Right cardiac atrium (tissue), 5 donors: ENCODE data around the gene STK32A. TPM values are rescaled to one million over a fixed set of nuclear protein-coding genes. Genes with fewer than 3 reads are reported as not detected.

Experiments
- ATAC-seq, 2 donors: fragments of 200-7000 bp; cut with Tn5 transposase; one replicate each; pipeline versions ENCODE4 v1.8.0 to v1.9.1; 2020; ENCODE audit warnings: moderate library complexity in 2 of 2, mild to moderate bottlenecking in 1 of 2
- DNase-seq, 3 donors: peaks; one replicate each; pipeline ENCODE4 v3.0.0-alpha.2; 2020
- H3K27ac ChIP-seq: one replicate; pipeline ENCODE4 v1.5.1; 2013; ENCODE audit warnings: mild to moderate bottlenecking, low read length, control low read depth, moderate library complexity
- H3K27me3 ChIP-seq: one replicate; pipeline ENCODE4 v1.6.1; 2013; ENCODE audit not compliant: control insufficient read depth, insufficient read depth
- H3K4me1 ChIP-seq: one replicate; pipeline ENCODE4 v1.6.1; 2013; ENCODE audit warnings: low read length; ENCODE audit not compliant: control insufficient read depth, insufficient read depth
- H3K4me3 ChIP-seq: one replicate; pipeline ENCODE4 v1.5.1; 2013; ENCODE audit warnings: low read length, control low read depth
- H3K9me3 ChIP-seq: one replicate; pipeline ENCODE4 v1.6.1; 2013; ENCODE audit warnings: low read length; ENCODE audit not compliant: control insufficient read depth
- WGBS: extraction: QIAGEN DNeasy Blood & Tissue Kit; methylation state at CpG from one replicate; pipeline ENCODE4 v1.1.7; 2013; 5-methylcytosine and 5-hydroxymethylcytosine counted together
- intact Hi-C, 4 donors: fragments of 100-400 bp; cut with DNase I; formaldehyde crosslinking; loops; one replicate each; pipeline versions ENCODE4 v1.11.0 to v1.14.0; 2022 to 2023
- long read RNA-seq, 4 donors: library from polyadenylated mRNA; unstranded; transcript quantifications; one replicate each; pipeline ENCODE4 v2.0.0, GENCODE V29; 2020 to 2021
- polyA plus RNA-seq: library from polyadenylated mRNA; stranded (reverse); fragments of 200-250 nt; gene quantifications from one replicate; pipeline ENCODE4 v1.2.3, GENCODE V29; 2013
- total RNA-seq, 4 donors: library from RNA; stranded (reverse); fragmentation: NEBNext Ultra II Directional; extraction: Animal tissue kit (Norgen Biotek cat#: 25700); gene quantifications; one replicate each; pipeline ENCODE4 v1.2.1, GENCODE V29; 2021
- donor health status: healthy with polysubstance abuse.
- donor health status: DM: no; HTN: yes; CAD: no.
- donor health status: DM: no; HTN: no; CAD: no.
- donor health status: DM: no; HTN: yes; CAD: no; lungs with severe emphysema.
- donor health status: DM: yes; HTN: yes; CAD: no.

STK32A gene
- 1 to 10 TPM; 1.9 to 2.9 (median 2.4) TPM for total RNA-seq
- 0.81 TPM for polyA plus RNA-seq
- long read RNA-seq, donor 1, partial matches to known transcripts = 0 of 2 reads
- long read RNA-seq, donor 1, other reads (novel, unspliced or antisense) = 1 of 2 reads
- long read RNA-seq, donor 2, full-length matches to known transcripts = 1 of 2 reads
- long read RNA-seq, donor 2, partial matches to known transcripts = 0 of 2 reads
- long read RNA-seq, donor 2, other reads (novel, unspliced or antisense) = 1 of 2 reads
- long read RNA-seq, donor 3, partial matches to known transcripts = 0 of 2 reads
- long read RNA-seq, donor 3, other reads (novel, unspliced or antisense) = 2 of 2 reads
- long read RNA-seq, donor 4 = 0 reads

DNA sequence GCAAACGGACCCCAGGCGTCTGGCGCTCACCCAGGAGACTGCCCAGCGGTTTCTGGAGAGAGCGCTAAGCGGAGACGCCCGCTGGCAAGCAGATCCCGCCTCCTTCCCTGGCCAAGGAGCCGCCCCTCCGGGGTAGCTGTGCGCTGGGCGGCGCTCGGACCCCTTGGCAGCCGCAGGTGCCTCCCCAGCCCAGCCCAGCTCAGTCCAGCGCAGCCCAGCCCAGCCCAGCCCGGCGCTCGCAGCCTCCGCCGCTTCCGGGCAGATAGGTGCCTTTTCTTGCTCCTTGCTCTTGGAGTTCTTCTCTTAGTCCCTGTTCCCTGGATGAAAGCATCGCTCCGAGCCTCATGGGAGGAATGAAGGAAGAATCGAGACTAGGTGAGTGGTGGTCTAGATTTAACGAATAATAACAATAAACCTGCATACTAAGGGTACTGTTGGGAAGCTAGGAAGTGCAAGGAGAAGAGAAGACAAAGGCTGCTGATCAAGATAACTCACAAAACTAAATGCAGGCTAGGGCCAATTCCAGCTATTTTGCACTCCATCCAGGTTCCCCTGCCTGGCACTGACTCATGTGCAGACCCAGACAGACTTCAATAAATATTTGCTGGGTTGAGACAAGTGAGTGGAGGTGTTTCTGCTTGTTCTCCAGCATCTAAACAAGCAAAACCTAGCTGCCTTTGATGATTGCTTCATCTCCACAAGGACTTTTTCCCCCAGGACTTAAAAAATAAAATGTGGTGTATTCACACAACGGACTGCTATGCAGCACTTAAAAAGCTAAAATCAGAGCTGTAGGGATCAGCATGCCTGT, at the start of gene STK32A:
TSS of gene STK32A (plus strand) at position 202 of the 811 bp plus-strand sequence. CDS start 4,609 bp downstream, outside the sequence.
- Histone ChIP-seq H3K27me3 (no peaks in the 10 kb centered on the region), H3K4me1 (no peaks in the 10 kb centered on the region), H3K4me3 (peak within 1 kb of the TSS; percentile 67), H3K9me3 (no peaks in the 10 kb centered on the region), H3K27ac (no peak within 1 kb of the TSS)
- DNase-seq (peak; percentile 59 to 84 (median 84)), ATAC-seq (peak; percentile 92 to 96)
- intact Hi-C loops = loop anchor here in 1 of 4 donors (5.0 kb wide), 1 partner anchor 132 kb away; no protein-coding TSS in a partner anchor
- 4% methylated on average over 28 of the region's 28 CpGs for WGBS

DNA sequence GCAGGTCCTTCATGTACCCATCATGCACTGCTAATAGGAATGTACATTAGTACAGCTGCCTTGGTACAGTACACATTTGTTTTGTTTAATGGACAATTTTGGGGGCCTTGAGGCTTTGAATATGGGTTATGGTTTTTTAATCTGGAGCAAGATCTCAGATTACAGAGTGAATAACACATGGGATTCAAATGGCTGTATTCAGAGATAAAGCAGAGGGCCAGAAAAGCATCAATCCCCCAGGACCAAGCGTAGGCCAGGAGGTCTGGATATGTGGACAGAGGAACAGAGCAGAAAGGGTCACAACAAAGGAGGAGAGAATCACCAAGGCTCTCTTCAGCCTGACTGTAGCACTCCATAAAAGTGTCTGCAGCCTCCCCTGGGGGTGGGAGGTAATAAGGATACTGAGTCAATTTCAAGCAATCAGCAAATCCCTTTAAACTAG, 47.7 kb upstream of the STK32A start:
- 80% methylated on average over 1 of the region's 1 CpG for WGBS
- Histone ChIP-seq H3K4me3 (no peak overlapping the region), H3K27ac (no peak overlapping the region), H3K4me1 (no peaks in the 10 kb centered on the region), H3K27me3 (no peaks in the 10 kb centered on the region), H3K9me3 (no peaks in the 10 kb centered on the region)
- DNase-seq (no peak), ATAC-seq (no peak)
- intact Hi-C loops = loop anchor here in 2 of 4 donors (5.0 kb wide), 1 partner anchor 645 kb away; no protein-coding TSS in a partner anchor

DNA sequence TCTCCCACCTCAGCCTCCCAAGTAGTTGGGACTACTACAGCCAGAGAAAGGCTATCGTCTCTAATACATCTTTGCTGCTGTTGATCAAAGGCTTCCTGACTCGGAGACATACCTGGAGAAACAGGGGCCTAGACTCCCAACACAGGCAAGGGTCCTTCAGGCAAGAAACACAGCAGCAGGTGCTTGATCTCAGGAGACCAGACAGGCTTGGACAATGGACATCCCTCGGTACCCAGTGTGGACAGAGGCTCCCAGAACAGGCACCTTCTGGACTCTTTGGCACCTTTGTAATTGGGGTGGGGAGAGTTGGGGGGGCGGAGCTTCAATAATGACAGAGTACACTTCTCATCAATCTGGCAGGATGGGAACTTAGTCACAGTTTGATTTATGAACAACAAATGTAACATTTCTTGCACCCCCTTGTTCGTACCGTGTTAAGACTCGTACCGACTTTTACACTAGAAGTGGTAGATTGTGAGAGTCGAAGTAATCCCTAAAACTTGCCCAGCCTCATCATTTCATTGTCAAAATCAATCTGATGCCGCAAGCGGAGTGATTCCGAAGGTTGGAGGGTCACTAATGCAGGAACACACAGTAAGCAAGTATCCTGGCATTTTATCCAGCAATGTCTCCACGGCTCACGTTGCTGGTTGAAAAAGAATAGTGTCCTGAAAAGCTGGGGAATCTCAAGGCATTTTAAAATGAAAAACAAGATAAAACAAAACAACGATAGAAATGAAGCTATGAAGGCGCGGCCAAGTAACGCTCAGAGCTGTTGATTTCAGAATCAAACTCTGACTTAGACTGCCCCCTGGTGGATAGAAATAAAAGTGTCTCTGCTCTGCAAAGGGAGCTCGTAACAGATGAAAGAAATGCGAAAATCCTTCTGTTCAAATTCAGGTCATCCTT, 46.4 kb upstream of the STK32A start:
- DNase-seq (peak in 2 of 3 donors; percentile 27 to 57), ATAC-seq (peak; percentile 73 to 76)
- Histone ChIP-seq H3K4me1 (no peaks in the 10 kb centered on the region), H3K27me3 (peaks cover 2% of the 10 kb centered on the region), H3K27ac (no peak overlapping the region), H3K9me3 (no peaks in the 10 kb centered on the region), H3K4me3 (no peak overlapping the region)
- intact Hi-C loops = loop anchor here in 2 of 4 donors (5.0 kb wide), 1 partner anchor 646 kb away; no protein-coding TSS in a partner anchor
- 47% methylated on average over 20 of the region's 20 CpGs for WGBS

DNA sequence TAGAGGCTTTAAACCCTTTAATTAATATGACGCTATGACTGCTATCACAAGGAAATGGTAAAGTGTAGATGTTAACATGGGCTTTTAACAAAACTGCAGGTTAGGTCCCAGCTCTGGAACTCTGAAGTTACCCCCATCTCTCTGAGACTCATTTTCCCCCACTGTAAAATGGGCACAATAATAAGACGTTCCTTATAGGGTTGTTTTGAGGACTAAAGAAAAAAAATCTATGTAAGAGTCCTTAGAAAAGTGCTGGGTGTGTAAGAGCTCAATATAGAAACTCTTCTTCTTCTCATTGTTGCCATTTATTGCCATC, 45.8 kb upstream of the STK32A start:
- Histone ChIP-seq H3K9me3 (no peaks in the 10 kb centered on the region), H3K4me3 (no peak overlapping the region), H3K4me1 (no peaks in the 10 kb centered on the region), H3K27ac (no peak overlapping the region), H3K27me3 (peaks cover 2% of the 10 kb centered on the region)
- 11% methylated on average over 2 of the region's 2 CpGs for WGBS
- intact Hi-C loops = loop anchor here in 2 of 4 donors (5.0 kb wide), 1 partner anchor 647 kb away; no protein-coding TSS in a partner anchor
- ATAC-seq (no peak), DNase-seq (no peak)

DNA sequence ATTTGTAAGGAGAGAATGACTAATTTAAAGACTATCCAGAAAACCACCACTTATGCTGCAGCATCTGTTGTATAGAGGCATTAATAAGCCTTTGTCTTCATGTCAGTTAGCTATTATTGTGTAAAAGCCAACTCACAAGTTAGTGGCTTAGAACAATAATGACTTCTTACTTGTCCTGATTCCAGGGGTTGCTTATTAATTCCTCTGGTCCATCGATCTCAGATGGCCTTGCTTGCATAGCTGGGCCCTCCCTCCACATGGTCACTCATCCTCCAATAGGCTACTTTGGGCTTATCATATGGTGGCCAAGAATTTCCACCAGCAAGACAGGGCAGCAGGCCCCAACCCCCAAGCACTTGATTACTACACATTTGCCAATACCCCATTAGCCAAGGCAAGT, 44.5 kb upstream of the STK32A start:
- 58% methylated on average over 1 of the region's 1 CpG for WGBS
- no peaks in the 10 kb centered on the region for H3K9me3 ChIP-seq
- intact Hi-C loops = loop anchor here in 1 of 4 donors (10.0 kb wide), 1 partner anchor 656 kb away; no protein-coding TSS in a partner anchor
- peaks cover 2% of the 10 kb centered on the region for H3K27me3 ChIP-seq
- H3K4me3 ChIP-seq = no peak overlapping the region
- no peak overlapping the region for H3K27ac ChIP-seq
- H3K4me1 ChIP-seq = no peaks in the 10 kb centered on the region
- ATAC-seq = no peak
- DNase-seq = no peak

DNA sequence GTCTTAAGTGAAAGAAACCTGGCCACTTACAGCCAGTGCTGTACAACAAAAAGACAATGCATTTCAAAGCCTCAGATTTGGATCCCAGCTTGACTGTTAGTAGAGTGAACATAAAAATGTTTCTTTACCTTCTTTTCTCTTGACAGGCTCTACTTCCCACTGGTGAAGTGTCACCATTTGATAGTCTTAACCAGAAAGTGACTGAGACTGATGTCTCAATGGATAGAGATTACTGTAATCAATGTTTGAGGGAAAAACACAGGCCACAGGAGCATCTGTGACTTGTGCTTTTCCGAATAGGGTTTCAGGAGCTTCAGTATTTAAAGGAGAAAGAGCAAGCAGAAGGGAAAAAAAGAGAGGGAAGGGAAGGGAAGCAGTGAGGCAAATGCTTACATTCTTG, 41.7 kb upstream of the STK32A start:
- no peak for DNase-seq
- H3K4me1 ChIP-seq = no peaks in the 10 kb centered on the region
- H3K27ac ChIP-seq = no peak overlapping the region
- H3K4me3 ChIP-seq = no peak overlapping the region
- intact Hi-C loops = loop anchor here in 1 of 4 donors (10.0 kb wide), 1 partner anchor 658 kb away; no protein-coding TSS in a partner anchor
- peaks cover 2% of the 10 kb centered on the region for H3K27me3 ChIP-seq
- ATAC-seq = no peak
- no peaks in the 10 kb centered on the region for H3K9me3 ChIP-seq
- 81% methylated on average over 1 of the region's 1 CpG for WGBS

DNA sequence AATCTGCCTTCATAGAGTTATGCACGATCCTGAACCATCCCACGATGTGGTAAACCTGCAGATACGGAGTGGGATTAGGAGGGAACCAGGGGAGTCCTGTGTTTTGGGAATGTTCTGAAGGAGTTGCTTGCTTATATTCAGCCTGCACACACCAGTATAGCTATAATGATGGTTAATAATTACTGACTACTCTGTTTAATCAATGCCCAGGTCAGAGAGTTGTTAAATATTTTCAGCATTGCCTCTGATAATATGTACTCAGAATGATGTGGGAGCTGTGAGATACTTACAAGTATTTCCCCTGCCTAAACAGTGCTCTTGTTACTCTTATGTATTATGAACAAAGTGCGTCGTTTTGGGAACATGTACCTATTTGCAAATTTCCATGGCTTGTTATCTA, 34.8 kb upstream of the STK32A start:
- H3K27ac ChIP-seq = no peak overlapping the region
- 79% methylated on average over 5 of the region's 5 CpGs for WGBS
- peaks cover 2% of the 10 kb centered on the region for H3K27me3 ChIP-seq
- no peaks in the 10 kb centered on the region for H3K4me1 ChIP-seq
- DNase-seq (no peak), ATAC-seq (no peak)
- intact Hi-C loops = no loop called here
- no peaks in the 10 kb centered on the region for H3K9me3 ChIP-seq
- no peak overlapping the region for H3K4me3 ChIP-seq

DNA sequence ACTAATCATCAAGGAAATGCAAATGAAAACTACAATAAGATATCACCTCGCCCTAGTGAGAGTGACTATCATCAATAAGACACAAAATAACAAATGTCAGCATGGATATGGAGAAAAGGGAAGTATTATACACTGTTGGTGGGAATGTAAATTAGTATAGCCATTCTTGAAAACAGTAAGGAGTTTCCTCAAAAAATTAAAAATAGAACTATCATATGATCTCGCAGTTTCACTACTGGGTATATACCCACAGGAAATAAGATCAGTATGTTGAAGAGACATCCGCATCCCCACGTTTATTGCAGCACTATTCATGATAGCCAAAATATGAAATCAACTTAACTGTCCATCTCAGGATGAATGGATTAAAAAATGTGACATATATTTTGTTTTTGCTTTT, 31.6 kb upstream of the STK32A start:
- H3K27me3 ChIP-seq = peaks cover 2% of the 10 kb centered on the region
- no peak for ATAC-seq
- WGBS = 64% methylated on average over 4 of the region's 4 CpGs
- no peaks in the 10 kb centered on the region for H3K4me1 ChIP-seq
- H3K4me3 ChIP-seq = no peak overlapping the region
- intact Hi-C loops = no loop called here
- no peak overlapping the region for H3K27ac ChIP-seq
- no peaks in the 10 kb centered on the region for H3K9me3 ChIP-seq
- DNase-seq = no peak

DNA sequence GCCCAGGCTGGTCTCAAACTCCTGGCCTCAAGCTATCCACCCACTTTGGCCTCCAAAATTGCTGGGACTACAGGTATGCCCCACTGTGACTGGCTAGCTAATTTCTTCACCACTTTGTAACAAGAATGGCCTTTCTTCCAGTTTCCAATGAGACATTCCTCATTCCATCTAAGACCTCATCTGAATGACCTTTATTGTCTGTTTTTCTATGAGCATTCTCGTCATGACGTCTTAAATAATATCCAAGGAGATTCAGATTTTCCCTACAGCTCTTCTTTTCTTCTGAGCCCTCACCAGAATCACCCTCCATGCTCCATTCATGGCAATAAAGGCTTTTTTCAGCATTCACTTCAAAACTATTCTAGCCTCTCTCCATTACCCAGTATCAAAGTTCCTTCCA, 30.2 kb upstream of the STK32A start:
- Histone ChIP-seq H3K9me3 (no peaks in the 10 kb centered on the region), H3K4me1 (no peaks in the 10 kb centered on the region), H3K27ac (no peak overlapping the region), H3K4me3 (no peak overlapping the region), H3K27me3 (peaks cover 2% of the 10 kb centered on the region)
- intact Hi-C loops = no loop called here
- no peak for ATAC-seq
- DNase-seq = no peak
- WGBS = 75% methylated on average over 2 of the region's 2 CpGs

DNA sequence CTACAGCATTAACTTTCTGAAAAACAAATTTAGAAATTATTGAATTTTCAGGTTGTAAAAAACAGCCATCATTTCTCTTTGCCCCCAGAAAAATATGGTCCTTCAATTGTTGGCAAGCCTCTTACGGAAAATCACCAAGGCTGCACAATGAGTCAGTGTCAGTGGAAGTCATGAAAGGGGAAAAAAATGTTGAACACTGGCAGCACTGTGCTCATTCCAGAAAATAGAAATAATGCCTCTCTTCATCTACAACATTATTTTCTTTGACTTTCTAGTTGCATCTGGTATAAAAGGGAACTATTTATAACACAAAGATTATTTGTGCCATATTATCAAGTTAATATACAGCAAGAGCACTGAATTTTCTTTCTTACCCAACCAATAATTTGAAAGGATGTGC, 26.7 kb upstream of the STK32A start:
- Histone ChIP-seq H3K27ac (no peak overlapping the region), H3K9me3 (no peaks in the 10 kb centered on the region), H3K27me3 (no peaks in the 10 kb centered on the region), H3K4me3 (no peak overlapping the region), H3K4me1 (no peaks in the 10 kb centered on the region)
- intact Hi-C loops = no loop called here
- DNase-seq (no peak), ATAC-seq (peak in 1 of 2 donors; percentile 52)
- 45% methylated on average over 1 of the region's 1 CpG for WGBS
